ENCODE measurements around the gene PIK3C2A. TPM values are rescaled to one million over a fixed set of nuclear protein-coding genes. Genes with fewer than 3 reads are reported as not detected.
"Not testable (repeated sequence)": the region's sequence is repeated elsewhere in the genome, so short reads cannot be mapped to it uniquely, and the experiment has no call there.

Gene PIK3C2A
- polyA plus RNA-seq, 1 donor (not counting 4 experiments of a cell fraction or from before 2014, with no cell fraction given), result 44.7 TPM

DNA sequence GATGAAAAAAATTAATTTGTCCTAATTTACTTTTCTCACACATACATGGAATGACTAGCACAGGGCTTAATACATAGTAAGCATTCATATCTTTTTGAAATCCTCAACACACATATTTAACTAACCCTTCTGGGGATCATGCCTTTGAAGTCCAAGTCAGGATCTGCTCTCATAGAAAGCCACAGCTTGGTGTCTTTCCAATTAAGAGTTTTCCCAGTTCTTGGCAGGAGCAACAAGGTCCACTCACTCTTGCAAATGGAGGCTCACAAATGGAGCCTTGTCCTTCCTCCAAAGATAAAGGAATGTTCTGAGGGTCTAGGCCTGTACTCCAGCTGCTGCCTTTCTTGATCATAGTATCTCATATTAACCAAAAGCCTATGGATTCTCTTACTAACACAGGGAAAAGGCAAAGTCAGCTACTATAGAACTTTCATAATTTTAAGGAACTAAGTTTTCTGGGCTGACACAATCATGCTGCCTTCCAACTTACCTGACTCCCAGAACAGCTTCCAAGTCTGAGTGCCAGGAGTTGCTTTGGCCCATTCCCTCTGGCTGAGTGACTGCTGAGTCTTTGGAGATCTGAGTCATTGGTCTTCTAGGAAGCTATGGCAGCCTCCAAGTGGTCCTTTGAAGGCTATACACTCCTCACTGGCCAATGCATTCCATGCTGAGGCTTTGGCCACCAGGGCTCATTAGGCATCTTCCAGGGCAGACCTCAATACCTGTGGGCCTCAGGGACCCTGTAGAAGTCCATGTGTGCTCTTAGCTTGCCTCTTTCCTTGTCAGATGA lies 43.0 kb upstream of the PIK3C2A start:
- Histone ChIP-seq H3K4me3 (ENCODE audit: control insufficient read depth in 2 of 3, extremely low read depth in 1 of 3, insufficient read depth in 2 of 3, low read depth in 1 of 3, low read length in 3 of 3) (no peak overlapping the region), H3K9me1 (ENCODE audit: control insufficient read depth, extremely low read depth, insufficient read depth, low read length) (no peaks in the 10 kb centered on the region), H3K9me3 (ENCODE audit: control insufficient read depth, low read depth, low read length) (no peaks in the 10 kb centered on the region), H3K79me2 (ENCODE audit: control insufficient read depth, insufficient read depth, low read length) (no peaks in the 10 kb centered on the region), H3K27ac (ENCODE audit: control insufficient read depth, insufficient read depth, low read length) (no peak overlapping the region), H3K9ac (ENCODE audit: control insufficient read depth, extremely low read depth, insufficient read depth, low read length) (no peak overlapping the region), H2AFZ (ENCODE audit: control insufficient read depth, low read length) (no peak overlapping the region), H4K20me1 (ENCODE audit: control insufficient read depth, extremely low read depth, insufficient read depth, low read length) (no peaks in the 10 kb centered on the region), H3K4me1 (ENCODE audit: control insufficient read depth, extremely low read depth, insufficient read depth, low read length) (no peaks in the 10 kb centered on the region), H3K27me3 (ENCODE audit: control insufficient read depth, extremely low read depth, insufficient read depth, low read length) (no peaks in the 10 kb centered on the region), H3K4me2 (ENCODE audit: control insufficient read depth, extremely low read depth, insufficient read depth, low read depth, low read length) (no peak overlapping the region), H3K36me3 (ENCODE audit: control insufficient read depth in 2 of 2, extremely low read depth in 1 of 2, insufficient read depth in 2 of 2, low read length in 2 of 2) (no peaks in the 10 kb centered on the region)
- dilution Hi-C loops (cut with MboI; ENCODE audit: extremely low pct_ligation_motif_present, low sequenced_read_pairs), result no loop called here
- DNase-seq (ENCODE audit: low read depth, low spot score), result no peak
- FAIRE-seq, result no peak
- TF ChIP-seq EZH2 (IDR thresholded peaks at IDR 0.05; ENCODE audit: low read length) (no peak), CTCF (optimal IDR thresholded peaks at IDR 0.05 in 1 of 3, IDR thresholded peaks at IDR 0.05 in 1 of 3, conservative IDR thresholded peaks at IDR 0.05 in 1 of 3; ENCODE audit: extremely low read depth in 1 of 3, insufficient read depth in 2 of 3, low read length in 3 of 3) (no peak)

- no peak overlapping the region for H2AFZ ChIP-seq (ENCODE audit: control insufficient read depth, low read length)
- H3K79me2 ChIP-seq (ENCODE audit: control insufficient read depth, insufficient read depth, low read length), result no peaks in the 10 kb centered on the region
- H3K27me3 ChIP-seq (ENCODE audit: control insufficient read depth, extremely low read depth, insufficient read depth, low read length), result no peaks in the 10 kb centered on the region
- H3K36me3 ChIP-seq (ENCODE audit: control insufficient read depth in 2 of 2, extremely low read depth in 1 of 2, insufficient read depth in 2 of 2, low read length in 2 of 2), result no peaks in the 10 kb centered on the region
- H3K27ac ChIP-seq (ENCODE audit: control insufficient read depth, insufficient read depth, low read length), result no peak overlapping the region
- dilution Hi-C loops (cut with MboI; ENCODE audit: extremely low pct_ligation_motif_present, low sequenced_read_pairs), result no loop called here
- H3K9me3 ChIP-seq (ENCODE audit: control insufficient read depth, low read depth, low read length), result no peaks in the 10 kb centered on the region
- no peak overlapping the region for H3K4me3 ChIP-seq (ENCODE audit: control insufficient read depth in 2 of 3, extremely low read depth in 1 of 3, insufficient read depth in 2 of 3, low read depth in 1 of 3, low read length in 3 of 3)
- H3K4me2 ChIP-seq (ENCODE audit: control insufficient read depth, extremely low read depth, insufficient read depth, low read depth, low read length), result no peak overlapping the region
- H3K9ac ChIP-seq (ENCODE audit: control insufficient read depth, extremely low read depth, insufficient read depth, low read length), result no peak overlapping the region
- DNase-seq (ENCODE audit: low read depth, low spot score), result no peak
- no peaks in the 10 kb centered on the region for H3K9me1 ChIP-seq (ENCODE audit: control insufficient read depth, extremely low read depth, insufficient read depth, low read length)
- no peaks in the 10 kb centered on the region for H4K20me1 ChIP-seq (ENCODE audit: control insufficient read depth, extremely low read depth, insufficient read depth, low read length)
- no peaks in the 10 kb centered on the region for H3K4me1 ChIP-seq (ENCODE audit: control insufficient read depth, extremely low read depth, insufficient read depth, low read length)
- no peak for FAIRE-seq
- TF ChIP-seq EZH2 (IDR thresholded peaks at IDR 0.05; ENCODE audit: low read length), result no peak
- no peak for TF ChIP-seq CTCF (optimal IDR thresholded peaks at IDR 0.05 in 1 of 3, IDR thresholded peaks at IDR 0.05 in 1 of 3, conservative IDR thresholded peaks at IDR 0.05 in 1 of 3; ENCODE audit: extremely low read depth in 1 of 3, insufficient read depth in 2 of 3, low read length in 3 of 3)
Measured at GRCh38 chr11:17244046-17244445, 36.3 kb upstream of the PIK3C2A start.

GRCh38 chr11:17242954-17243353 lies 35.2 kb upstream of the PIK3C2A start:
- H4K20me1 ChIP-seq (ENCODE audit: control insufficient read depth, extremely low read depth, insufficient read depth, low read length); H3K9me3 ChIP-seq (ENCODE audit: control insufficient read depth, low read depth, low read length); H3K79me2 ChIP-seq (ENCODE audit: control insufficient read depth, insufficient read depth, low read length); H3K36me3 ChIP-seq (ENCODE audit: control insufficient read depth in 2 of 2, extremely low read depth in 1 of 2, insufficient read depth in 2 of 2, low read length in 2 of 2); H3K9ac ChIP-seq (ENCODE audit: control insufficient read depth, extremely low read depth, insufficient read depth, low read length); H2AFZ ChIP-seq (ENCODE audit: control insufficient read depth, low read length); H3K9me1 ChIP-seq (ENCODE audit: control insufficient read depth, extremely low read depth, insufficient read depth, low read length); FAIRE-seq; H3K4me3 ChIP-seq (ENCODE audit: control insufficient read depth in 2 of 3, extremely low read depth in 1 of 3, insufficient read depth in 2 of 3, low read depth in 1 of 3, low read length in 3 of 3); DNase-seq (ENCODE audit: low read depth, low spot score); dilution Hi-C loops (cut with MboI; ENCODE audit: extremely low pct_ligation_motif_present, low sequenced_read_pairs); H3K27me3 ChIP-seq (ENCODE audit: control insufficient read depth, extremely low read depth, insufficient read depth, low read length); H3K4me2 ChIP-seq (ENCODE audit: control insufficient read depth, extremely low read depth, insufficient read depth, low read depth, low read length); H3K27ac ChIP-seq (ENCODE audit: control insufficient read depth, insufficient read depth, low read length); H3K4me1 ChIP-seq (ENCODE audit: control insufficient read depth, extremely low read depth, insufficient read depth, low read length): not testable (repeated sequence)

All from keratinocyte (primary cell).